ENCODE data around the gene NID2.

GRCh38 chr14:51999084-51999483 lies 69.8 kb downstream of the NID2 start:
- no peak for TF ChIP-seq CTCF (IDR thresholded peaks at IDR 0.05)
- TF ChIP-seq EZH2 (IDR thresholded peaks at IDR 0.05; ENCODE audit: borderline replicate concordance, insufficient read depth, low read depth, low read length, poor library complexity, severe bottlenecking) = no peak

Measured in B cell (primary cell).